Measurements from ENCODE around the gene SIX1.

DNA sequence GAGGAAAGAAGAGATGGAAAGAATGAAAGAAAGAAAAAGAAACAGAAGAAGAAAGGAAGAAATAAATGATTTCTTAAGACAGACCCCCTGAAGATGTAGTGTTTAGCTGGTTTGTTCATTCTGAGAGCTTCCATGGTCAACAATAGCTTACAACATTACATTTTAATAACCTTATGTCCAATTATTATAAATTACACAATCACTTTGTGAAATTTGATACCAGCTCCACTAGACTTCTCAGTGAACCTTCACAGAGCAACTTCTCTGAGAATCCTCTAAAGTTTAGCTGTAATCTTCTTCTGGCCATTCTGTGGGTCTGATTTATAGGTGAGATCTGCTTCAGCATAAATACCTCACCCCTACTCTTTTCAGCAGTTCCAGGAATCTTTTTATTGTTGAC, 27.9 kb downstream of the SIX1 start:
- TF ChIP-seq, protein P1, sequence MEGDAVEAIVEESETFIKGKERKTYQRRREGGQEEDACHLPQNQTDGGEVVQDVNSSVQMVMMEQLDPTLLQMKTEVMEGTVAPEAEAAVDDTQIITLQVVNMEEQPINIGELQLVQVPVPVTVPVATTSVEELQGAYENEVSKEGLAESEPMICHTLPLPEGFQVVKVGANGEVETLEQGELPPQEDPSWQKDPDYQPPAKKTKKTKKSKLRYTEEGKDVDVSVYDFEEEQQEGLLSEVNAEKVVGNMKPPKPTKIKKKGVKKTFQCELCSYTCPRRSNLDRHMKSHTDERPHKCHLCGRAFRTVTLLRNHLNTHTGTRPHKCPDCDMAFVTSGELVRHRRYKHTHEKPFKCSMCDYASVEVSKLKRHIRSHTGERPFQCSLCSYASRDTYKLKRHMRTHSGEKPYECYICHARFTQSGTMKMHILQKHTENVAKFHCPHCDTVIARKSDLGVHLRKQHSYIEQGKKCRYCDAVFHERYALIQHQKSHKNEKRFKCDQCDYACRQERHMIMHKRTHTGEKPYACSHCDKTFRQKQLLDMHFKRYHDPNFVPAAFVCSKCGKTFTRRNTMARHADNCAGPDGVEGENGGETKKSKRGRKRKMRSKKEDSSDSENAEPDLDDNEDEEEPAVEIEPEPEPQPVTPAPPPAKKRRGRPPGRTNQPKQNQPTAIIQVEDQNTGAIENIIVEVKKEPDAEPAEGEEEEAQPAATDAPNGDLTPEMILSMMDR (conservative IDR thresholded peaks at IDR 0.05; ENCODE audit: low read length), result no peak
- TF ChIP-seq EZH2phosphoT487 (IDR thresholded peaks at IDR 0.05; ENCODE audit: borderline replicate concordance), result no peak

Data from Loucy (cell line).